NCI-H526 (cell line): ENCODE measurements around the gene DEXI.

Experiments used
- DNase-seq, 2 experiments: peaks; one replicate each; lab custom pipeline; 2025; lab: John Stamatoyannopoulos, UW

DEXI gene

GRCh38 chr16:10942352-10943063, at the start of gene DEXI:
Gene DEXI, minus strand, starts transcription at chr16:10942468. Its CDS starts 463 bp downstream, at chr16:10942005.
- peak; percentile 87 to 98 for DNase-seq

DNA sequence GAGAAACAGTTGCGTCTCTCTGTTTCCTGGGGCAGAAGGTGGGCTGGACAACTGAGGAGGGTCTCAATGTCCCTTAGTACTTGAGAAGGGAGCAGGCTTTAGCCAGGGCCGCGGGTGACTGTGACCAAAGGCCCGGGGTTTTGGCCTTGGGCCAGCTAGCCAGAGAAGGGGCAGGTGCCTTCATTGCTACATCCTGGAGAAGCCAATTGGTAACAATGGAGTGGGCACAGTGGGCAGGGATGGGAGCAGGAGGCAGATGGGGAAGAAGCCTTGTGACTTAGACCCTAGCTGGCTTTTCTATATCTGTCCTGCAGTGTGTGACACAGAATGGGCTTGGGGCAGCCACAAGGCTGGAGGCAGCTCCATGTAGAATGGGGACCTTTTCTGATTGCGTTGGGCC, 48.1 kb upstream of the DEXI start:
- DNase-seq = no peak

DNA sequence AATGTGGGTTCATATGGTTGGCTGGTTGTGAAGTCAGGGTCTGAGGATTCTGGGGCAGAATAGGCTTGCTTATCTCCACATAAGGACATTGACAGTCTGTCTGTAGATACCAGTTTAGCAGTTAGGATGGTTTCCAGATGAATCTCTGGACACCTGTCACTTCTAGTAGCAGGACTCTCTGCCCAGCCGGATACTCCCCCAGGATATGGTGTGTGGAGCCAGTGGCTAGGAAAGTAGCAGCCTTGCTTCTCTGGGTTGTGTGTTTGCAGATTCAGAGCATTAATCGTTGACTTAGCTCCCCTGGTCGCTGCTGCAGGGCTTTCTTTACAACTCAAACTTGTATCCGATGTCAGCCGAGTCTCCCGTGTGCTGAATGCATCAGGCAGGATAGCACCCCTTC, 47.3 kb upstream of the DEXI start:
- no peak for DNase-seq

GRCh38 chr16:10988879-10989278, 46.6 kb upstream of the DEXI start:
- DNase-seq = no peak

GRCh38 chr16:10988164-10988803, 46.0 kb upstream of the DEXI start:
- peak in 1 of 2 experiments; percentile 18 for DNase-seq

GRCh38 chr16:10987361-10988163, 45.3 kb upstream of the DEXI start:
- DNase-seq = no peak

GRCh38 chr16:10984509-10984908, 42.2 kb upstream of the DEXI start:
- peak in 1 of 2 experiments; percentile 10 for DNase-seq

DNA sequence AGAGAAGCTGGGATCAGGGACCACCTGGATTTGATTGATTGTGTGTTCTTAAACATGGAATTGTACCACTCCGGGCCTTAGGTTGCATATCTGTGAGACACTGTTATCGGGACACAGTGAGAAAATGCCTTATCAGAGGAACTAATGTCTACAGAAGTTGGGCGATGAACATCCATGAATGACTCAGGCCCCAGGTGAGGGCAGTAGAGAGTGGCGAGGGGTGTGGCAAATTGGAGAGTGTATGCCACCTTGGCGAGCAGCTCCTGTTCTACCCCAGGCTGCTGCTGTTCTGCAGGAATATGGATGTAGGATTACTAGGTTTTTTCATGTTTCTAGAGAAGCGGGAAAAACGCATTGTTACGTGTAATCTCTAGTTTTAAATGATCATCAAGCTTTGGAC, 40.9 kb upstream of the DEXI start:
- peak in 1 of 2 experiments; percentile 28 for DNase-seq

DNA sequence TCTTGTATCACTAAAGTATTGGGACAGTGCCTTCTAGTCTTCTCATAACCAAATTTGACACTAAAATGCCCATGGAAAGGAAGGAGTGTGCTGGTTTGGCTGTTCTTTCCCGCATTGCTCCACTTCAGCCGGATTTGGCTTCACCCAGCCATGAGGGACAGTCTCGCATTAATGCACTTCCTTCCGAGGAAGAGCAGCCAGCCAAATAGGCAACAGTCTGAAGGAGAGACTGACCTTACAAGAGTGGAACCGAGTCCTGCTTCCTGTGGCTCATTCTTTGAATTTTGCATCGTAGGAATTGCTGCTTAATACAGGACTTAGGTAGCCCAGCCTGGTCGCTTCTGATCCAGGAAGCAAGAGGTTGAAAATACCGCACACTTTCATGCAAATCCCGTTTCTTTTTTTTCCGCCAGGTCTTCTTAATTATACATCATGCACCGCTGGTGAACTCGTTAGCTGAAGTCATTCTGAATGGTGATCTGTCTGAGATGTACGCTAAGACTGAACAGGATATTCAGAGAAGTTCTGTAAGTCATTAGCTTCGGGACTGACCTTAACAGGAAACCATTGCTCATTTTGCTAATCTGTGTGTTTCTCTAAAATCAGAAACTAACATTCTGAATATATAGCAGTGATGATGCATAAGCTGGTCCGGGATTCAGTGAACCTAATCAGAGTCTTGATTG, 40.3 kb upstream of the DEXI start:
- DNase-seq = peak; percentile 59 to 84

DNA sequence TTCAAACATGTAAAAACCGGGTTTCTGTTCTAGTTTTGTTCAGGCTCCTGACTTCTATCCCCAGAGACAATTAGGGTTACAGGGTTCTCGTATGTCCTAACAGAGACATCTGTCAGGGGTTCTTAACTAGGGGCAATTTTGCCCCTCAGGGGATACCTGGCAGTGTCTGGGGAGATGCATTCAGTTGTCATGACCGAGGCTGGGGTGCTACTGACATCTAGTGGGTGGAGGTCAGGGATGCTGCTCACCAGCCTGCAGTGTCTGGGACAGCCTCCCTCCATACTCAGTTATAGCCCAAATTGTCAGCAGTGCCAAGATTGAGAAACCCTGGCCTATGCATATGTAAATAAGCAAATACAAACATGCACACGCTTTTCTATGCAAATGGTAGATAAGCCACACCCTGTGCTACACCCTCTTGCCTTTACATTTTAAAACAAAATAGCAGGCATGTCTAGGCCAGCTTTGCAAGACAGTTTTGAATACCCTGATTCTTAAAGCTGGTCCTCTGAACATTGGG, 39.5 kb upstream of the DEXI start:
- peak; percentile 98 for DNase-seq

- no peak for DNase-seq
Observed at GRCh38 chr16:10980813-10981212, 38.5 kb upstream of the DEXI start.

GRCh38 chr16:10979717-10980601, 37.7 kb upstream of the DEXI start:
- DNase-seq = peak in 1 of 2 experiments; percentile 24

GRCh38 chr16:10978871-10979446, 36.7 kb upstream of the DEXI start:
- DNase-seq = no peak

- no peak for DNase-seq
Observed at GRCh38 chr16:10978124-10978523, 35.9 kb upstream of the DEXI start.

GRCh38 chr16:10976634-10977033, 34.4 kb upstream of the DEXI start:
- DNase-seq = no peak

GRCh38 chr16:10972819-10973464, 30.7 kb upstream of the DEXI start:
- no peak for DNase-seq

- no peak for DNase-seq
Observed at GRCh38 chr16:10972108-10972818, 30.0 kb upstream of the DEXI start.

DNA sequence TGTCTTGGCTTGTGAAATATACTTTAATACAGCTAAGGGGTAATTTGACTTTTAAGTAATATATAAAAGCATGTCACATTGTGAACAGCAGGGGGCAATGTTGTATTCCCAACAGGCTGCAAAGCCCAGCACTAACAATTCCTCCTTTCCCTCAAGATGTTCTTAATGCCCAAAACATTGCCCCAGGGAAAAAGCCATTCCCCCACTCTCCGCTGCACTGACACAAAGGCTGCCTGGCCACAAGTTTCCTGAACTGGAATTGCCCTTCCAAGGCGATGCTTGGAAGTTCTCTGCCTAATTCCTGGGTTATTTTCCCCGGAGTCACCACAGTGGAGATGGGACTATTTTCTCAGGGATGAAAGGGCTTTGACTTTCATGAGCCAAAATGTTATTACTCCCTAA, 29.3 kb upstream of the DEXI start:
- DNase-seq = peak; percentile 65 to 87

DNA sequence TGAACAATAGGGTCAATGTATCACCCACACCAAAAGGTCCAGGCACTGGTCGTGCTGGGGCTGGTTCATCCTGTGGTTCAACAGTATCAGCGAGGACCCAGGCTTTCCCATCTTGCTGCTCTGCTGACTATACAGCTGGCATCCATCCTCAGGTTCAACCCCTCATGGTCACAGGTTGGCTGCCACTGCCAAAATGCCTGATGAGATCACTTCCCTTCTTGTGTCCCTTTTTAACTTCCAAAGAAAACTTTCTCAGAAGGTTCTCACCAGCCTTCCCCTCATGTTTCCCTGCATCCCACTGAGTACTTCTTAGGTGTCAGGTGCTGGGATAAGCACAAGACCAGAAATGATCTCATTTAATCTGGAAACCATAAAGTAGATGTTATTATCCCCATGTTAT, 27.8 kb upstream of the DEXI start:
- DNase-seq = no peak
